Gastroesophageal sphincter (tissue), 3 donors: Measurements from ENCODE around the gene BAIAP2L1.

ENCODE experiments used
- EP300 ChIP-seq: sonication (generic); formaldehyde crosslinking; IDR thresholded peaks from one replicate; pipeline ENCODE4 v1.6.1; 2017; ENCODE audit warnings: antibody characterized with exemption, mild to moderate bottlenecking
- POLR2A ChIP-seq, 2 donors: fragments of 450-650 bp; IDR thresholded peaks; one replicate each; pipeline ENCODE4 v1.6.1; 2017; ENCODE audit warnings: antibody characterized with exemption in 2 of 2, mild to moderate bottlenecking in 2 of 2, moderate library complexity in 1 of 2
- POLR2AphosphoS5 ChIP-seq: sonication (generic); formaldehyde crosslinking; IDR thresholded peaks from one replicate; pipeline ENCODE4 v1.6.1; 2017; ENCODE audit warnings: antibody characterized with exemption
- TF ChIP-seq, protein P1 (sequence below), 4 experiments: fragments of 200-600 bp in 2 of 4; fragments of 450-650 bp in 2 of 4; sonication (generic) in 1 of 4; IDR thresholded peaks; one replicate each; pipeline ENCODE4 v1.5.1; 2017 to 2019; ENCODE audit warnings: antibody characterized with exemption in 4 of 4, mild to moderate bottlenecking in 2 of 4, moderate library complexity in 2 of 4

DNA sequence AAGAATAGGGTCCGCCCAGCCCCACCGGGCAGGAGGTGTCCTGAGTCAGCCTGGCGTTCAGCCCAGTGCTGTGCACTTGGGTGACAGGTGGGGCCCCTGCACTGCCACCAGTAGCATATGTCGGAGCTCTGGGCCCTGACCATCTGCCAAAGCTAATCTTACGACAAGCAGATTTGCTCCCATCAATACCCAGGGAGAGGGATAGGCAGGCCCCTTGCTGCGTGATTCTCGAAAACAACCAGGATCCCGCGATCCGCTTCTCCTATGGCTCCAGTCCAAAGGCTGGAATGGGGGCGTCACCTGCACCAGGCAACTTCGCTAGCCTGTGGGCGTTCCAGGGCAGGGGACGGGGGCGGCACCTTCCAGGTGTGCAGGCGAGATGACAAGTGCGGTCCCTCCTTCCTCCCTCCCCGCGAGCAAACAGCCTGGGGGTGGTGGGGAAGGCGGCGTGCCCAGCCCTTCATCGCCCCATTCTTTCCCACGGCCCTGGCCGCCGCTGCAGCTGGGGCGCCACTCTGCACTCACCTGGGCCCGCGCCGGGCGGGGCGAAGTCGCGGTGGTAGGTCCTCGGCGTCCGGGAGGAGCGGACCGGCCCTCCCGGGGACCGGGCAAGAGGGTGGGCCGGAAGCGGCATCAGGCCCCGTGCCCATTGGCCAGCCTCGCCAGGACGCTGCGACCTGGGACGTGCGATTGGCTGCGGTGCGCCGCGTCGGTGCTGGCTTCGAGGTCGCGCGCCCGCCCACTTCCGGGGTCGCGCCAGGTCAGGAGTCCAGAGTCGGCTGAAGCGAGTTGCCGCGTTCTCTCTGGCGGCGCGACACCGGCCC, 149.1 kb downstream of the BAIAP2L1 start, which contains the start of gene TECPR1:
- TF ChIP-seq, protein P1, sequence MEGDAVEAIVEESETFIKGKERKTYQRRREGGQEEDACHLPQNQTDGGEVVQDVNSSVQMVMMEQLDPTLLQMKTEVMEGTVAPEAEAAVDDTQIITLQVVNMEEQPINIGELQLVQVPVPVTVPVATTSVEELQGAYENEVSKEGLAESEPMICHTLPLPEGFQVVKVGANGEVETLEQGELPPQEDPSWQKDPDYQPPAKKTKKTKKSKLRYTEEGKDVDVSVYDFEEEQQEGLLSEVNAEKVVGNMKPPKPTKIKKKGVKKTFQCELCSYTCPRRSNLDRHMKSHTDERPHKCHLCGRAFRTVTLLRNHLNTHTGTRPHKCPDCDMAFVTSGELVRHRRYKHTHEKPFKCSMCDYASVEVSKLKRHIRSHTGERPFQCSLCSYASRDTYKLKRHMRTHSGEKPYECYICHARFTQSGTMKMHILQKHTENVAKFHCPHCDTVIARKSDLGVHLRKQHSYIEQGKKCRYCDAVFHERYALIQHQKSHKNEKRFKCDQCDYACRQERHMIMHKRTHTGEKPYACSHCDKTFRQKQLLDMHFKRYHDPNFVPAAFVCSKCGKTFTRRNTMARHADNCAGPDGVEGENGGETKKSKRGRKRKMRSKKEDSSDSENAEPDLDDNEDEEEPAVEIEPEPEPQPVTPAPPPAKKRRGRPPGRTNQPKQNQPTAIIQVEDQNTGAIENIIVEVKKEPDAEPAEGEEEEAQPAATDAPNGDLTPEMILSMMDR (IDR thresholded peaks at IDR 0.05) = no peak
- TF ChIP-seq POLR2AphosphoS5 (peak; percentile 80), POLR2A (IDR thresholded peaks at IDR 0.05) (peak in 1 of 2 donors; percentile 43), EP300 (no peak)
